Tibial nerve (tissue), 4 donors: ENCODE results near the gene ARFGAP1.

ENCODE experiments used
- EP300 ChIP-seq, 2 donors: sonication (generic); formaldehyde crosslinking; IDR thresholded peaks; one replicate each; pipeline ENCODE4 v1.6.1; 2017; ENCODE audit warnings: antibody characterized with exemption in 2 of 2, mild to moderate bottlenecking in 1 of 2
- TF ChIP-seq, protein P1 (sequence below), 5 experiments: fragments of 200-600 bp in 3 of 5; fragments of 450-650 bp in 2 of 5; sonication (generic) in 3 of 5; IDR thresholded peaks; one replicate each; pipeline ENCODE4 v1.5.1; 2016 to 2019; ENCODE audit warnings: antibody characterized with exemption in 5 of 5, mild to moderate bottlenecking in 3 of 5, moderate library complexity in 2 of 5

- no peak for TF ChIP-seq EP300 (IDR thresholded peaks at IDR 0.05)
- TF ChIP-seq, protein P1, sequence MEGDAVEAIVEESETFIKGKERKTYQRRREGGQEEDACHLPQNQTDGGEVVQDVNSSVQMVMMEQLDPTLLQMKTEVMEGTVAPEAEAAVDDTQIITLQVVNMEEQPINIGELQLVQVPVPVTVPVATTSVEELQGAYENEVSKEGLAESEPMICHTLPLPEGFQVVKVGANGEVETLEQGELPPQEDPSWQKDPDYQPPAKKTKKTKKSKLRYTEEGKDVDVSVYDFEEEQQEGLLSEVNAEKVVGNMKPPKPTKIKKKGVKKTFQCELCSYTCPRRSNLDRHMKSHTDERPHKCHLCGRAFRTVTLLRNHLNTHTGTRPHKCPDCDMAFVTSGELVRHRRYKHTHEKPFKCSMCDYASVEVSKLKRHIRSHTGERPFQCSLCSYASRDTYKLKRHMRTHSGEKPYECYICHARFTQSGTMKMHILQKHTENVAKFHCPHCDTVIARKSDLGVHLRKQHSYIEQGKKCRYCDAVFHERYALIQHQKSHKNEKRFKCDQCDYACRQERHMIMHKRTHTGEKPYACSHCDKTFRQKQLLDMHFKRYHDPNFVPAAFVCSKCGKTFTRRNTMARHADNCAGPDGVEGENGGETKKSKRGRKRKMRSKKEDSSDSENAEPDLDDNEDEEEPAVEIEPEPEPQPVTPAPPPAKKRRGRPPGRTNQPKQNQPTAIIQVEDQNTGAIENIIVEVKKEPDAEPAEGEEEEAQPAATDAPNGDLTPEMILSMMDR (IDR thresholded peaks at IDR 0.05) = no peak
Observed at GRCh38 chr20:63247671-63248228, 24.9 kb upstream of the ARFGAP1 start.
